Neural cell (in vitro differentiated cells): Measurements from ENCODE around the gene UTP15.

Experiments used
- CTCF ChIP-seq: fragments of 450-650 bp; IDR thresholded peaks from 2 replicates; pipeline ENCODE4 v1.5.1; 2014; ENCODE audit warnings: antibody characterized with exemption, mild to moderate bottlenecking, moderate library complexity; ENCODE audit not compliant: poor library complexity, severe bottlenecking
- EP300 ChIP-seq: fragments of 450-650 bp; conservative IDR thresholded peaks from 2 replicates; pipeline ENCODE4 v1.6.1; 2014; ENCODE audit warnings: antibody characterized with exemption, mild to moderate bottlenecking, moderate library complexity; ENCODE audit not compliant: poor library complexity, severe bottlenecking
- EZH2 ChIP-seq: fragments of 200-600, 300-800 bp; shearing (Covaris generic), sonication (generic); IDR thresholded peaks from 2 replicates; pipeline ENCODE4 v1.6.1; 2014; ENCODE audit warnings: antibody characterized with exemption, low read length, borderline replicate concordance, mild to moderate bottlenecking; ENCODE audit not compliant: insufficient read depth, poor library complexity, severe bottlenecking
- POLR2AphosphoS5 ChIP-seq: IDR thresholded peaks from 2 replicates; pipeline ENCODE4 v1.6.1; 2012
- RAD21 ChIP-seq: fragments of 450-650 bp; conservative IDR thresholded peaks from 2 replicates; pipeline ENCODE4 v1.6.1; 2014; ENCODE audit warnings: antibody characterized with exemption, mild to moderate bottlenecking, moderate library complexity
- REST ChIP-seq: IDR thresholded peaks from 2 replicates; pipeline ENCODE4 v1.6.1; 2012; ENCODE audit warnings: borderline replicate concordance
- SMC3 ChIP-seq: fragments of 450-650 bp; conservative IDR thresholded peaks from 2 replicates; pipeline ENCODE4 v1.6.1; 2014; ENCODE audit warnings: antibody characterized with exemption, mild to moderate bottlenecking, moderate library complexity; ENCODE audit not compliant: poor library complexity
- TAF1 ChIP-seq: IDR thresholded peaks from 2 replicates; pipeline ENCODE4 v1.6.1; 2012; ENCODE audit warnings: low read depth

GRCh38 chr5:73528248-73528647 is 37.3 kb upstream of the UTP15 start:
- TF ChIP-seq CTCF (no peak), EP300 (no peak), POLR2AphosphoS5 (no peak), EZH2 (no peak), TAF1 (no peak), RAD21 (no peak), SMC3 (no peak), REST (no peak)
